HepG2 (cell line): ENCODE measurements around the gene FAM170B.

Experiments used
- MYC ChIP-seq: sonication (generic); formaldehyde crosslinking; IDR thresholded peaks from 2 replicates; pipeline ENCODE4 v1.9.0; 2021; ENCODE audit warnings: missing genetic modification reagents, borderline replicate concordance
- ZC3H13 ChIP-seq: sonication (generic); formaldehyde crosslinking; IDR thresholded peaks from 2 replicates; pipeline ENCODE4 v1.8.1; 2023; ENCODE audit warnings: mild to moderate bottlenecking, missing genetic modification reagents, moderate library complexity

GRCh38 chr10:49107887-49108267 lies 25.9 kb downstream of the FAM170B start:
- no peak for TF ChIP-seq ZC3H13 (CRISPR knock-in tag)
- no peak for TF ChIP-seq MYC (CRISPR knock-in tag)
